Activated CD4-positive, alpha-beta T cell treated with anti-CD3 and anti-CD28 coated beads for 4 hours (primary cell): ENCODE measurements around the gene HDHD2.
A peak's percentile ranks its signal among the peaks of the same experiment; 100 is the strongest.

Experiments used
- DNase-seq, 2 donors: peaks; one replicate each; pipeline ENCODE4 v3.0.0-alpha.2; 2020

Gene HDHD2

DNA sequence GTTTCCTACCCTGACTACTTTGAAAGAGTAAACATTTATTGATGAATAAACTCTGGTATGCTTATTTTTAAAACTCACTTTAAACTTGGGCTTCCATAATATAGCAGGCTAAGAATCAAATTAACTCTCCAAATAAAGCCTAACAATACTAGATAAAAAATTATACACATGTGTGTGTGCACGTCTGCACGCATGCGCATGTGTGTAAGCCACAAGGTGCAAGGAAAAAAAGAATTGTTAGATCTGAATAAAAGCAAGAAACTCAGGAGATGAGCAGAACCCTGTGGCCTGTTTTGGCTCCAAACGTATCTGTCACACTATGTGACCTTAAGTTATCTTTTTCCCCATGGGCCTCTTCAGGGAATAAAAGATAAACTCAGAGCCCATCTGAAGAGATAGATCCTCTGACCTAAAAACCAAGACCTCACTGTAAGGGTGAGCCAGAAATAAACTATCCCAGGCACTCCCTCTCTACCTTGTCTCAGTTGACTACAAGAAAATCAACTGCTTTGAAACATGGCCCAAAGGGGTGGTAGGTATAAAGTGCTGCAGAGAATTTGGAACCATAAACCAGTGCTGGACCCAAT is 6.3 kb downstream of the HDHD2 start:
- no peak for DNase-seq

- DNase-seq: no peak
These were observed 7.1 kb downstream of the HDHD2 start for GRCh38 chr18:47143153-47143552.

DNA sequence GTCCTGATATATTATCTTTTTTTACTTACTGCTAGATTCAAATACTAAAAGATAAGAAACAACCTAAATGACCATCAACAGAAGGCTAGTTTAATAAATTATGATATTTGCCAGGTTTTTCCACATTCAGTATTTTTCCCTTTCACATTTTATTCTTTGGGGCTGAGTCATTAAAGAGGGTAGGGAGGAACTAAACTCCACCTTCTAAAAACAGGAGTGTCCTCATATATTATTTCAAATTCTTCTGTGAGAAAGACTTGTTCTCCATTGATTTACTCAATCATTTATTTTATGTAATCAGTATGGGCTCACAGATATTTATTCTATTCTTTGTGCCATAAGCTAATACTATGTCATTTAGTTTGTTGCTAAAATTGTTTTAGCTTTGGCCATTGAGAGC is 9.0 kb downstream of the HDHD2 start:
- DNase-seq: no peak

- DNase-seq: no peak
These were observed 29.2 kb downstream of the HDHD2 start for GRCh38 chr18:47121146-47121545.

DNA sequence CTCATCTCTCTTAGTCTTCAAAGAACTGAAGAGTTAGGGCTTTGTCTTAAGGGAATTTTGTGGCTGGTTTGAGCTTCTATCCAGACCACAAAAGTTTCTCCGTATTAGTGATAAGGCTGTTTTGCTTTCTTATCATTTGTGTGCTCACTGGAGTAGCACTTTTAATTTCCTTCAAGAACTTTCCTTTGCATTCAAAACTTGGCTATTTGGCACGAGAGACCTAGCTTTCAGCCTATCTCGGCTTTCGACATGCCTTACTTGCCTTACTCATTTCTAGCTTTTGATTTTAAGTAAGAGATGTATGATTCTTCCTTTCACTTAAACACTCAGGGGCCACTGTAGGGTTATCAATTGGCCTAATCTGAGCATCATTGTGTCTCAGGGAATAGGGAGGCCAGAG is 29.9 kb downstream of the HDHD2 start:
- no peak for DNase-seq

- DNase-seq: no peak
These were observed 31.3 kb downstream of the HDHD2 start for GRCh38 chr18:47118981-47119380.

- no peak for DNase-seq
These were observed 35.1 kb downstream of the HDHD2 start for GRCh38 chr18:47115205-47115604.

DNA sequence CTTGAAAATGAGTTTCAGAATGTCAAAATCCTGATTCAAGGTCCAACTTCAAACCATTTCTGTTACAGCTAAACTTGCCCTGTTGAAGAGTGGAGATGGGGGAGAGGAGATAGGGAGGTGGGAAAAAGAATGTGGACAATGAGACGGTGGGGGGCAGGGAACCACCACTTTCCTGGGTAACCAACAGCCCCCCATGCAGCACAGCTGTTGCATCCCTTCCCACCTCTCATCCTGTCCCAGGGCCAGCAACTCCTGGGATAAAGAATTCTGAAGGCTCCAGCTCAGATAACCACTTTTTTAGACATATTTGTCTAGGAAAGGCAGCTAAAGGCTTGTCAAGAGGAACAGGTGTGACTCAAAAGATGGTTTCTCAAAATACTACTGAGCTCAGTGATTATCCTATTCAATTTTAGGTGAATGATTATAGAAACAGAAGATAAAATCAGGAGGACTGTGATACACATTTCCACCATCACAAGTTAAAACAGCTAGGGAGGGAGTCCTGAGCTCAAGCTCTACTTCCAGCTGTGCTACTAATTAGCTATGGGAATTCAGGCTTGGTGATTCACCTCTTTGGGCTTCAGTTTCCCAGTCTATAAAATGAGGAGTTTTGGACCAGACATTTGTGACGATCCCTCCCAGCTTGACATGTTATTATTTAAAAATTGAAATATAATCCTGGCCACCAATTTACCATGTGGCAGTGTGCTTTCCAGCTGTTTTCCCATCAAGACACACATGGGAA is 36.3 kb downstream of the HDHD2 start:
- no peak for DNase-seq

DNA sequence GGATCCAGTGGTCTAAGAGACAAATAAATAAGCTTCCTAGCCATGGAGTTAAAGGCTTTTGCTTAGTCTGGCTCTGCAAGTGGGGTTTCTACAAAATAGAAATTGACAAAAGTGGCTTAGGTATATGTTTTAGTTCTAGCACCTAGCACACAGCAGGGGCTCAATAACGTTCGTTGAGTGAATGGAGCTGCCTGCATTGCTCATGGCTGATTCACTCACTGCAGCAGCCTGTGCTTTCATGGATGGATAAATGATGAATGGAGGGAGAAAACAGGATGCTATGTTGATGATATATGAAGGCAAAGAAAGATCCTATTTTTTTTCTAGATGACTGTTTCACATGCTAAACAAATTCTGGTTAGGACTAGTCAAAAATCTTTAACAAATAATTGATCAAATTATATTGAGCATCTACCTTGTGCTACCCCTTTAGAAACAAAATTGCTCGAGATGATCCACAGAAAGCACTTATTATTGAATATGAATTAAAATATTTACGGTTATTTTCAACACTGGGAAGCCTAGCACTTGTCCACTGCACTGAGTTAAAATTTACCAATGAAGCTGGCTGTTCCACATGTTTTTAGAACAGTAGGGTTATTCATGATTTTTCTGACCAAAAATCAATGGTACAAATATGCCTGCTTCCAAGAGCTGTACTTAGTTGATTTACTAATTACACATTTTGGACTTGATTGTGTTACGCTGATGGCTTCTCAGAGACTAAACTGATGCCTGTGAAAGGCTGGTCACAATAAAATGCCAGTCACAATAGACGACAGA is 39.6 kb downstream of the HDHD2 start:
- no peak for DNase-seq

DNA sequence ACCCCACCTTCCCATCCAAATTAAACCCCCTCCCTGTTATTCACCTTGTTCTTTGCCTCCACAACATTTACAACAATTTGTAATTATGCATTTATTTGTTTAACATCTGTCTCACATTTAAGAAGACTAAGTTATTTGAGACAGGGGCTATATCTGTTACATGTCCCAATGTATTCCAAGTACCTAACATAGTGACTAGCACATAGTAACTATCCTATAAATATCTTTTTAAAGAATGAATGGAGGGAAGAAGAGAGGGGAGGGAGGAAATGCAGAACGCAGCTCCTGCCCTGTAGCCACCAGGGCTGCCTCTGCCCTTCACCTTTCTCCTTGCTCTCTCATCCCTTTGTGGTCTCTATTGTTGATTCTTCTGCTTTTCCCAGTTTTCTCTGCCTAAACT is 40.6 kb downstream of the HDHD2 start:
- DNase-seq: no peak

- no peak for DNase-seq
These were observed 41.3 kb downstream of the HDHD2 start for GRCh38 chr18:47108998-47109405.

DNA sequence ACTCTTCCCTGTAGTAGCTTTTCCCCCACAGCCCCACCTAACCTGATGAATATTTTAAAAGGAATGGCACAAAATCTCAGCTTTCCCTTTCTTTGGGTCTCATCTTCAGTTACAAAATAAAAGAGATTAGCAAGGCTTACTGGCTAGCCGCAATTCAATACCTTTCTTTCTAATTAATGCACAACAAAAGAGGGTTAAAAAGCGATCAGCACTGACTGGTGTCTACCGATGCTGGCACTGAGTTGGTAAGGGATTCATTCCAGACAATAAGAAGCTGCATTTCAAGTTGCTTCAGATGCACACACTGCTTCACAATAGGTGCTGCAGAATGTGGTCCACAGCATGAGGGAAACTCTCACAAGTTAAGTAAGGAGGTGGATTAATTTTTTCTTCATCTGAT is 41.9 kb downstream of the HDHD2 start:
- no peak for DNase-seq

- peak; percentile 45 to 67 for DNase-seq
These were observed 50.0 kb downstream of the HDHD2 start for GRCh38 chr18:47100212-47100831.

GRCh38 chr18:47095810-47096209 is 54.5 kb downstream of the HDHD2 start:
- no peak for DNase-seq

DNA sequence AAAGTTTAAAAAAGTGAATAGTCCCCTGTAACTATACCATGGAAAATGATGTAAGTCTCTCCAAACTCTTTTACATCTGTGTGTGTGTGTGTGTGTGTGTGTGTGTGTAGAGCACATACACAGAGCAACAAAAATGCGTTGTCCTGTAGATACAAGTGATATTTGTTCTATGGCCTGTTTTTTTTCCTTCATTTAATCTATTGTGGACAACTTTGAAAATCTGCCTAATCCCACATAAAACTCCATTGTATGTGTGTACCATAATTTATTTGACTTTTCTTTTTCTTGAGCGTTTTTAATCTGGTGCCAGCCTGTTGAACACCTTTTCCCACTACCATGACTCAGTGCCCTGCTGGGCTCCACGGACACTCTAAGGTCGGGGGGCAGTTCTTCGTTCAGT is 62.6 kb downstream of the HDHD2 start:
- DNase-seq: no peak

DNA sequence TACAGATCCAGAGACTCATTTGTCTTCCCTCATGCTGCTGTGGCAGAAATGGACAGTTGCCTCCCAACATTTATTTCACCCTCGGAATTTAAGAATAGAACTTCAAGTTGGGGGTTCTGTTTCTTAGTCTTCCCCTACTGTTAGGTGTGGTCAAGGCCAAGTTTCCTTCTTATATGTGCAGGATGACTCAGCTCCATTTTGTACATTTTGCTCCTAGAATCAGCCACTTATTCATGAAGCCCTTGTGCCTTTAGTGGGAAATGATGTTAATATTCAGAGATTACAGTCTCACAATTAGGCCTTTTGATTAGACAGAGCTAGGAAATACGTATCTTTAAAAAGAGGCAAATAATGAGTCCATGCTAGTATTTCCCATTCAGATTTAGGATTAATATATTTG is 68.7 kb downstream of the HDHD2 start:
- no peak for DNase-seq

DNA sequence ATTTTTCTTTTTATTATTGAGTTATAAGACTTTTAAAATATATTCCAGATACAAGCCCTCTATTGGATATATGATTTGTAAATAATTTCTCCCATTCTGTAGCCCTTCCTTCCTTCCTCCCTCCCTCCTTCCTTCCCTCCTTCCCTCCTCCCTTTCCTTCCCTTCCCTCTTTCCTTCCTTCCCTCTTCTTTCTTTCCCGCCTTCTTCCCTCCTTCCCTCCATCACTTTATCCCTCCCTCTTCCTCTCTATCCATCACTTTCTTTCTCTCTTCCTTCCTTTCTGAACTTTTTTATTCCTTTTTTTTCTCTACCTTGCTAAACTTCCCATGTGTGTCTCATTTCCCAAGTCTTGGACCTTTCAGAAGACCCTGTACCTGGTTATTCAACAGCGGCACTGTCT is 69.4 kb downstream of the HDHD2 start:
- DNase-seq: no peak

DNA sequence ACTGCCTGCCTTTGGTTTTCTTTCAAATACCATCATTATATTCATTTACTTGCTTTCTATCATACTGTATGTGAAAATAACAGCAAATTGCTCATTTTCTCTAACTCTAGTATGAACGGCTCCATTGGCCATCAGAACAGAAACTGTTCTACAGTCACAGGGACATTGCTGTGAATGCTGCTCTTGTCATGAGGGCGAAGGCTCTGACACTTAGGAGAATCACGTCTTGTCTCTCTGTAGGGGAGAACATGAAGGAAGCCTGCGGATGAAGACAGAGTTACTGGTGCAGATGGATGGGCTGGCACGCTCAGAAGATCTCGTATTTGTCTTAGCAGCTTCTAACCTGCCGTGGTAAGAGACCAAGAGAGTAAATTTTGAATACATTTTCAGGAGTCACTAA is 73.2 kb downstream of the HDHD2 start:
- DNase-seq: no peak

GRCh38 chr18:47075098-47075883 is 75.0 kb downstream of the HDHD2 start:
- no peak for DNase-seq

DNA sequence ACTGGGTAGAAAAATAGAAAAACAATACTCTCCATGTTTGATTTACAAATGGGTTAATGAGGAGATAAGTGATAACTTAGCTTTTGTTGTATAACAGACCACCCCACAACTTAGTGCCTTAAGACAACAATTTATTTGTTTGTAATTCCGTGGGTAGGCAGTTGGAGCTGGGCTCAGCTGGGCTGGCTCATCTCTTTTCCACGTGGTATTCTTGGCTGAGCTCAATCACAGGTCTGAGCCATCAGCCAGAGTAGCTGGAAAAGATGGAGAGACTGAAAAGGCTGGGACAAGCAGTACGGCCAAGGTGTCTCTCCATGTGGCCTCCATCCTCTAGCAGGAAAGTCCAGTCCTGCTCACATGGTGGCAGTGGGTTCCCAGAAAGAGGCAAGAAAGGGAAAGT is 82.7 kb downstream of the HDHD2 start:
- no peak for DNase-seq

GRCh38 chr18:47063096-47063495 is 87.2 kb downstream of the HDHD2 start:
- DNase-seq: no peak

GRCh38 chr18:47062471-47062870 is 87.8 kb downstream of the HDHD2 start:
- DNase-seq: no peak
